ENCODE data around the gene DNM3.

The DNM3 gene

GRCh38 chr1:171919891-171920887, 78.9 kb downstream of the DNM3 start:
- DNase-seq (ENCODE audit: low spot score): no peak

DNA sequence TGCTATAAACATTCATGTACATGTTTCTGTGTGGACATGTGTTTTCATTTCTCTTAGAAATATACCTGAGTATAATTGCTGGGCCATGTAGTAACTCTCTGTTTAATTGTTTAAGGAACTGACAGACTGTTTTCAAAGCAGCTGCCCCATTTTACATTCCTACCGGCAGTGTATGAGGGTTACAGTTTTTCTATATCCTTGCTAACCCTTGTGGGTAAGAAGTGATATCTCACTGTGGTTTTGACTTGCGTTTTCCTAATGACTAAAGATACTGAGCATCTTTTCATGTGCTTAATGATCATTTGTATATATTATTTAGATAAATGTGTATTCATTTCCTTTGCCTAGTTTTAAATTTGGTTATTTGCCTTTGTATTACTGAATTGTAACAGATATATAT, 81.7 kb downstream of the DNM3 start:
- DNase-seq (ENCODE audit: low spot score): no peak

DNA sequence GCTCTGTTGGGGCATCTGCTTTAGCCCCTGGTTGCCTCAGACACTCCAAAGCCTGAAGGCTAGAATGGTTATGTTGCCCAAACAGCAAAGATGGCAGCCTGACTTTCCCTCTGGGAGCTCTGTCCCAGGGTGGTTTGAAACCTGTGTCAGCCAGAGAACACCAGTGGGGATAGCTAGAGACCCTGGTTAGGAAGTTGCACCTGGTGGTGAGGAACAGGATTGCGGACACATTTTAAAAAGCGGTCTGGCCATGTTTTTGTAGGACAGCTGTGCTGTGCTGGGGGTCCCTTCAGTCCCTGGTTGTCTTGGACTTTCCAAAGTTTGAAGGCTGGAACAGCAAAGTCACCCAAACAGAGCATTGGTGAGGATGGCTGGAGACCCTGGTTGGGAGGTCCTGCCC, 87.8 kb downstream of the DNM3 start:
- no peak for DNase-seq (ENCODE audit: low spot score)

- DNase-seq (ENCODE audit: low spot score): no peak
Observed at GRCh38 chr1:171931752-171932151, 90.5 kb downstream of the DNM3 start.

DNA sequence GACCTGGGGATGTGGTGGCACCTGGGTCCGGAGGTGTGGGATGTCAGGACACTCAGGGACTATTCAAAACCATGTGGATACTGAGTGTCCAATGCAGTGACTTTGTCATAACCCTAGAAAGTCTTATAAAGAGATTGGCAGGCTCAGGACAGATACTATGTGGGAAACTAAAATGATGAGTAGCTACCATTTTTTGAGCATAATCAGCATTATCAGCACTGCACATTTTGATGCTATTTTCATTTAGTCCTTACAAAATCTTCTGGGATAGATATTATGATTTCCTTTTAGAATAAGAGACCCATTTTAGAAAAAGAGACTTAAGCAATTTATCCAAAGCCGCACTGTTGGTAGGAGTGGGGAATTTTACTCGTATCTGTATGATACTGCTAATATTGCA, 93.4 kb downstream of the DNM3 start:
- DNase-seq (ENCODE audit: low spot score): no peak

DNA sequence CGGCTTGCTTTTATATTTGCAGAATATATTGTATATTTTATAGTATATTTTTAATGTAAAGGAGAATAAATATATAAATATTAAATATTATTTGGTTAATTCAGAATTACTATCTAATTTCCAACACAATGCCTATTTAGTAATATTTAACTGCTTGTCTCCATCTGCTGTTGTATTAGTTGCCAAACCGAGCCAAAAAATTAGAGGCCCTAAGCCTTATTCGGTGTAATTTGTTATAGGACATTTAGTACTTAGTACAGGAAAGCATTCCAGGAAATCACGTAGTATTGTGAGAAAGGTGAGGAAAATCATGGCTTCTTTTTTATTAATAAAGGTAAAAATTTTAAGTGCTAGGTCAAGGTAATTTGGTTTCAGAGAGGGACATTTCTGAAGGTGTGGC, 93.8 kb downstream of the DNM3 start:
- DNase-seq (ENCODE audit: low spot score): no peak

DNA sequence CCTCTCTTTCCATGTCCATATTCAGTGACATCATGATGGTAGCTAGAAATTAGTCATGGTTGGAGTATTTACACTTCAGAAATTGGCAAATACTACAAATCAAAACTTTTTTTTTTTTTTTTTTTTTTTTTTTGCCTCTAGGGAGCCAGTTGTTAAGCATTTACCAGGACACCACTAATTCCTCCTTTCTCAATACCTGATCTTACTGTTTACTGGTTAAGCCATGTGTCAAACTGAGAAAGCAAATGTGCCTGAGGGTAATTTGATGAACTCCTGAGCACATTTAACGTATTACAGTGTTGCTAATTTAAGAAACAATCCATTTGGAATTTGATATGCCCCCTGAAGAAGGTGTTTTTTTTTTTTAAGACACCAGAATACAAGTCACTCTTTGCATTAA, 94.4 kb downstream of the DNM3 start:
- no peak for DNase-seq (ENCODE audit: low spot score)

DNA sequence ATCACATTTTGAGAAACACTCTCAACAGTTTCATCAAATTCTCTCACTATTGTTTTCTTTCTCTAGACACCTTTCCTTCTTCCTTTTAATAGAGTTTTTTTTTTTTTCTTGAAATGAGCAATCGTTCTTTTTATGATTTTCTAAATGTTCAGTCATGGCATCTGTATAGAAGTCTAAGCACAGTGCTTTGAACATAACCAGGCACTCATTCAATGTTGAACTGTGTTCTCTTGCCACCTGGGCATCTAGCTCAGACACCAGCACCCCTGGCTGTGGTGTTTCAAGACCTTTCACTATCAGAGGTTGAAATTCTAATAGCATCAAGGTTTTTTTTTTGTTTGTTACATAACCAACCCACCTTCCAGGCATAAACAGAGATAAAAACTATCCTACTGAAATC, 96.6 kb downstream of the DNM3 start:
- DNase-seq (ENCODE audit: low spot score): no peak

- no peak for DNase-seq (ENCODE audit: low spot score)
Observed at GRCh38 chr1:171939740-171940139, 98.4 kb downstream of the DNM3 start.

DNA sequence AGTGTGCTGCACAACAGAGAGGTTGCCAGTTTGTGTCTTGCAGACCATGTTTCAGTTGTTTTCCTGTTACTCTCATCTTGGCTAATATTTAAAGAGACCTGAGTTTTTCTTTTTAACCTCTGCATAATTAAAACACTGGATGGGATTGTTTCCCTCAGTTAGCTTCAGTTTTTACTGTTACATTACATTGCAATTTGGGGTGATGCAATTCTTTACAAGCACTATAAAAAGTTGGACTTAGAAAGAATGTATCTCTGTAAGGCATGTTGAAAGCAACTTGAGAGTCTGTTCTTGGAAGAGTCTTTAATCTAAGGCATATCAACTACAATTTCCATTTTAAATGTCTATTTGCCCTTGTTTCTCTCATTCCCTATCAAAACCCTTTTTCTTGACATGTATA, 99.1 kb downstream of the DNM3 start:
- no peak for DNase-seq (ENCODE audit: low spot score)

DNA sequence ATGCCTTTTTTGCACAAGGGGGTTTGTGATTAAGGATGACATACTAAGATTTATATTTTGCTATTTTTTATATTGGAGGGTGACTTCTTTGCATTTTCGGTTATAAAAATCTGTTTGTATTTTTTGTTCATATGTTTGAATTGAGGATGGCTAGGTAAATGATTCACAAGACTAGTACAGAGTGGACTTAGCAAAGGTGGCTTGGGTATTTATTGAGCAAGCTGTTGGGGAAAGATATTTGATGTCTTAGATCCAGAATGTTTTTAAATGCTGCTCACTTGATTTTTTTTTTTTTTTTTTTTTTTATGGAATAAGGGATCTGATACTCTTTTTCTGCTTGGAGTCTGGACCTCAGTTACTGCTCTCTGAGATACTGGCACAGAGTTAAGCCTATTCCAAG, 100.6 kb downstream of the DNM3 start:
- DNase-seq (ENCODE audit: low spot score): no peak

DNA sequence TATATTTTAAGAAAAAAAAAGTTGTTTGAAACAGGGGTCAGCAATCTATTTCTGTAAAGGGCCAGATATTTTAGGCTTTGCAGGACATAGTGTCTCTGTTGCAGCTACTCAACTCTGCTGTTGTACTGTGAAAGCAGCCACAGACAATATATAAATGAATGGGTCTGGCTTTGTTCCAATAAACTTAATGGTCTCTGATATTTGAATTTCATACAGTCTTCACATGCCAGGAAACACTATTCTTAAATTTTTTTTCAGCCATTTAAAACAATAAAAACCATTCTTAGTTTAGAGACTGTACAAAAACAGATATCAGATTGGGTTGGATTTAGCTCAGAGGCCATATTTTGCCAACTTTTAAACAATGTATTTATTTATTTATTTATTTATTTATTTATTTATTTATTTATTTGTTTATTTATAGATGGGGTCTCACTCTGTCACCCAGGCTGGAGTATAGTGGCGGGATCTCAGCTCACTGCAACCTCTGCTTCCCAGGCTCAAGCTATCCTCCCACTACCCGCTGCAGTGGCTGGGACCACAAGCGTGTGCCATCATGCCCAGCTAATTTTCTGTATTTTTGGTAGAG, 102.8 kb downstream of the DNM3 start:
- DNase-seq (ENCODE audit: low spot score): no peak

- no peak for DNase-seq (ENCODE audit: low spot score)
Observed at GRCh38 chr1:171948511-171948910, 107.2 kb downstream of the DNM3 start.

- DNase-seq (ENCODE audit: low spot score): no peak
Observed at GRCh38 chr1:171949316-171949715, 108.0 kb downstream of the DNM3 start.

- DNase-seq (ENCODE audit: low spot score): no peak
Observed at GRCh38 chr1:171953835-171954234, 112.5 kb downstream of the DNM3 start.

DNA sequence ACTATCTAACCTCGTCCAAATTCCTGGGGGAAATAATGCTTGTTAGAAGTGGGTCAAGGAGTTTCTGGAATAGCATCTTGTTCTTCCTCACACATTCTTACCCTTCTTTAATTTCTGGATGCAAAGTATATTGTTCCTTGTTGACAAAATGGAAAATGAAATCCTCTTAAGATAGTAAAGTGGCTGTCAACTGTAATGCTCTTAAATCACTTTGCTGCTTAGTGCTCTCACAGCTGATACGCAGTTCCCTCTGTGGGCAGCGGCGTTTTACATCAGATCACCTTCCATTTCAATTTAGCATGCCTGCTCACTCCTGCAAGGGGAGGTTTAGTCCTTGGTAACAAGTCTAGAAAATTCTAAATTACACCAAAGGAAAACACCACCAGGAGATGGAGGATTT, 113.1 kb downstream of the DNM3 start:
- DNase-seq (ENCODE audit: low spot score): no peak

DNA sequence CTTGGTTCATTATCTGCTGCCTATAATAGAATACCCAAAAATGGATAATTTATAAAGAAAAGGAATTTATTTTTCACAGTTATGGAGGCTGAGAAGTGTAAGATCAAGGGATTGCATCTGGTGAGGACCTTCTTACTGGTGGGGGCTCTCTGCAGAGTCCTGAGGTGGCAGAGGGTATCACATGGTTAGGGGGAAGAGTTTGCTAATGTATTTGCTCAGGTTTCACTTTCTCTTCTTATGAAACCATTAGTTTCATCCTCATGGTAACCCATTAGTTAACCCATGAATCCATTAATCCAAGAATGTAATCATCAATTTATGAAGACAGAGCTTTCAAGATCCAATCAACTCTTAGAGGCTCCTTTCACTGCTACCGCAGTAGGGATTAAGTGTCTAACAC, 120.6 kb downstream of the DNM3 start:
- no peak for DNase-seq (ENCODE audit: low spot score)

DNA sequence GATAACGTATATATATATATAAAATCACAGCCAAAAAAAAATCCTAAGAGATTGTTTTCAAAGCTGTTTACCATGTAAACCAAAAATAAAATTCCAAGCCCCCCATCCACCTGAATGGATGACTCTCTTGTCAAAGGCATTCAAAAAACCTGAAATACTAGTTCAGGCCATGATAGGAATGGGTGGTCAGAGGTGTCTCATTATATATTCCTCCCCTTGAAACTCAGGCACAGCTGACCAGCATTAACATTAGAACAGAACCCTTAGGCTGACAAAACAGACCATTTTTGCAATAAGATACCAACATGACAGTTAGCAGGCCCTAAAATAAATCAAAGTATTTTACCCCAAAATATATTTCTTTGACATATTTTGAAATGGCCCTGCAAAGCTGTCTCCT, 122.5 kb downstream of the DNM3 start:
- DNase-seq (ENCODE audit: low spot score): no peak

DNA sequence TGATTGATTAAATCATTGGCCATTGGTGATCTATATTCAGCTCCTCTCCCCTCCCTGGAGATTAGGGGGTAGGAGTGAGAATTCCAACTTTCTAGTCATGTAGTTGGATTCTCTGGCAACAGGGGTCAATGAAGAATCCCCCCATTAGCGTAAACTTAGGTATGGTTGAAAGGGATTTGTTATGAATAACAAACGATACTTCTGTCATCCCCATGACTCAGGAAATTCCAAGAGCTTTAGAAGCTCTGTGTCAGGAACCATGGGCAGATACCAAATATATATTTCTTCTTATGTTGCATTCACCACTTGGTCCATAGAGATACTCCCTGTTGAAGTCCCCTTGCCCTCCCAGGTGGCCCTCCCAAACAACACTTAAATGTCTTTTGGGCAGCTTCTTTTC, 124.5 kb downstream of the DNM3 start:
- no peak for DNase-seq (ENCODE audit: low spot score)

DNA sequence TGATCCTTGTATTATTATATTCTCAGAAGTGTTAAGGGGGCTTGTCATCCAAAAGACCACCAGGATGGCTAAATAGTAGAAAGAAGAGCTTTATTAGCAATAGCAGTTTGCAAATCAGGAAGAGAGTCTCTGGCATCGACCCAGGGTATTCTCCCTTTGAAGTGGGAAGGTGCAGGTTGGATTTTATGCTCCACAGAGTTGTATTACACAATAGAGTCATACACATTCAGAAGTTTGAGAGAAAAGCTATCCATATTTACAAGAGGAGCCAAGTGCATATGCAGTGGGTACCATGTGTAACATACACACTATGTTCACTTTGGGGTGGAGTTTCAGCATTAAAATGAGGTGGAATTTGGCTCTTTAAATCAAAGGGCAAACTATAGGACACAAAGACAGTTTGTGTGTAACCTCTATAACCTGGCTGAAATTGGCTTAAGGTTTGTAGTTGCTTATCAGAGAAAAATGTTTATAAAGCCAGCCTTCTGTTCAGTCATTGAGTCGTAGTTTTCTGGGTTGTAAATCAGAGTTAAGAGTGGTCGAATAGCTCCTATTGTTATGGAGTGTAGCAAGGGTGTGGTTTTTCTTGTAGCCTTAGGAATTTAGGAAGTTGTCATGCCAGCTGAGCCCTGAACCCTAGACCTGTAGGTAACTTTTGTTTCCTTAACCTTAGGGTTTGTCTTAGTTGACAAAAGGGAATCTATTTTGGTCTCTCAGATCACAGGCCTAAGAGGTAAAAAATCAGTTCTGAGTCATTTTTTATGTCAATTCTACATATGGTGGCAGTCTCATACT, 125.3 kb downstream of the DNM3 start:
- no peak for DNase-seq (ENCODE audit: low spot score)

- DNase-seq (ENCODE audit: low spot score): no peak
Observed at GRCh38 chr1:171969226-171969625, 127.9 kb downstream of the DNM3 start.

GRCh38 chr1:171969813-171970212, 128.5 kb downstream of the DNM3 start:
- DNase-seq (ENCODE audit: low spot score): no peak

DNA sequence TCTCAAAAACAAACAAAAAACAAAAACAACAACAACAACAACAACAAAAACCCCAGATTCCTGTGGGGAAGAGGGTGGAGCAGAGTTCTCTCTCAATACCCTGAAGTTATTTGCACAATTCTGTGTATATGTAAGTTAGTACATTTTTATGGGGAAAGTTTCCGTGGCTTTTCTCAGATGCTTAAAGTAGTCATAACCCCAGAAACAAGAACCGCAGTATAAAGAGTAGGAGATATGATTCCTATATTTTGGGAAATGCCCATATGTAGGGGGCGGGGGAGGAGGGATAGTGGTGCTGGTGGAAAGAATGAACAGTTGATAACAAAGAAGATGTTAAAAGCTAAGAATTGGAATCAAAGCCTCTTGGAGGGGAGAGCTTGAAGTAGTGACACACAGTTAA, 131.5 kb downstream of the DNM3 start:
- DNase-seq (ENCODE audit: low spot score): no peak
